KMS-11 (cell line): ENCODE results near the gene LHX3.

ENCODE experiments used
- H2AFZ ChIP-seq: fragments of 200-600 bp; sonication (generic); 2 replicates; pipeline ENCODE4 v1.6.1; 2016; ENCODE audit warnings: antibody characterized with exemption, mixed run types, low read depth
- H3K27ac ChIP-seq: fragments of 200-600 bp; sonication (generic); 2 replicates; pipeline ENCODE4 v1.6.1; 2016; ENCODE audit warnings: mild to moderate bottlenecking, mixed run types
- H3K27me3 ChIP-seq: fragments of 200-600 bp; sonication (generic); 2 replicates; pipeline ENCODE4 v1.6.1; 2017; ENCODE audit warnings: mild to moderate bottlenecking, low read depth, mixed run types, moderate library complexity; ENCODE audit not compliant: insufficient read depth
- H3K36me3 ChIP-seq: fragments of 200-600 bp; sonication (generic); 2 replicates; pipeline ENCODE4 v1.6.1; 2017; ENCODE audit warnings: mild to moderate bottlenecking, mixed run types; ENCODE audit not compliant: insufficient read depth
- H3K4me1 ChIP-seq: fragments of 200-600 bp; sonication (generic); 2 replicates; pipeline ENCODE4 v1.6.1; 2016; ENCODE audit warnings: mild to moderate bottlenecking, low read depth, mixed run types; ENCODE audit not compliant: poor library complexity, severe bottlenecking
- H3K4me2 ChIP-seq: fragments of 200-600 bp; sonication (generic); 2 replicates; pipeline ENCODE4 v1.7.0; 2016; ENCODE audit warnings: mild to moderate bottlenecking, mixed run types
- H3K4me3 ChIP-seq: fragments of 200-600 bp; sonication (generic); IDR thresholded peaks from 2 replicates; pipeline ENCODE4 v1.6.1; 2017; ENCODE audit warnings: low read depth, low read length, mixed read lengths; ENCODE audit not compliant: insufficient read depth
- H3K79me2 ChIP-seq: fragments of 200-600 bp; sonication (generic); 2 replicates; pipeline ENCODE4 v1.6.1; 2016; ENCODE audit warnings: low read depth, mixed run types; ENCODE audit not compliant: insufficient read depth
- H3K9ac ChIP-seq: fragments of 200-600 bp; sonication (generic); 2 replicates; pipeline ENCODE4 v1.6.1; 2016; ENCODE audit warnings: mild to moderate bottlenecking, mixed run types
- H4K20me1 ChIP-seq: fragments of 200-600 bp; sonication (generic); 2 replicates; pipeline ENCODE4 v1.6.1; 2016; ENCODE audit warnings: mild to moderate bottlenecking, mixed run types; ENCODE audit not compliant: insufficient read depth
- CTCF ChIP-seq: fragments of 200-600 bp; sonication (generic); conservative IDR thresholded peaks from 2 replicates; pipeline ENCODE4 v1.6.1; 2017; ENCODE audit warnings: low read depth, mild to moderate bottlenecking, antibody characterized with exemption, low read length, moderate library complexity, mixed read lengths

LHX3 gene

GRCh38 chr9:136185596-136186366 lies 19.1 kb downstream of the LHX3 start:
- Histone ChIP-seq H3K4me3 (no peak overlapping the region), H3K27me3 (peaks cover 89% of the 10 kb centered on the region), H2AFZ (no peak overlapping the region), H3K27ac (no peak overlapping the region), H3K4me1 (peaks cover 12% of the 10 kb centered on the region), H3K36me3 (no peaks in the 10 kb centered on the region), H3K9ac (no peak overlapping the region), H3K79me2 (no peaks in the 10 kb centered on the region), H3K4me2 (no peak overlapping the region), H4K20me1 (no peaks in the 10 kb centered on the region)
- no peak for TF ChIP-seq CTCF

DNA sequence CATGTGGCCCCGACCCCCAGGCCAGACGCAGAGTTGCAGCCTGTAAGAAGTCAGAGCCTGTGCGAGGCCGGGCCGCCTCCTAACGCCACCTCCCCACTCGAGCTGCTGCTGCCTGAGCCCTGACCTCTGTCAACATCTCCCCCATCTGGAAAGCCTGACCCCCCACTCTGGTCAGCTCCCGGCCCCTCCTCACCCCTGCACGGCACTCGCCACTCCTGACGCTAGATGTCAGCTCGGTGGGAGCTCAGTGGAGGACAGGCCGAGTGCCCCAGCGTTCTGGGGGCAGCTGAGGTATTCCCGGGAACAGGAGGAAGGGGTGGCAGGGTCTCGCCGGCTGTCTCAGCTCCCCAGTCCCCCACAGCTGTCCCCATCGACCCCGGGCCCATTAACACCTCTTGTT lies 19.9 kb downstream of the LHX3 start:
- no peak overlapping the region for H3K9ac ChIP-seq
- no peaks in the 10 kb centered on the region for H4K20me1 ChIP-seq
- H3K79me2 ChIP-seq: no peaks in the 10 kb centered on the region
- no peak overlapping the region for H2AFZ ChIP-seq
- no peak for TF ChIP-seq CTCF
- peaks cover 90% of the 10 kb centered on the region for H3K27me3 ChIP-seq
- H3K4me1 ChIP-seq: peaks cover 10% of the 10 kb centered on the region
- H3K36me3 ChIP-seq: no peaks in the 10 kb centered on the region
- H3K27ac ChIP-seq: no peak overlapping the region
- H3K4me3 ChIP-seq: no peak overlapping the region
- no peak overlapping the region for H3K4me2 ChIP-seq

- peaks cover 91% of the 10 kb centered on the region for H3K27me3 ChIP-seq
These were observed 22.0 kb downstream of the LHX3 start for GRCh38 chr9:136182850-136183422.

GRCh38 chr9:136182420-136182787 lies 22.5 kb downstream of the LHX3 start:
- H3K27me3 ChIP-seq: peaks cover 91% of the 10 kb centered on the region
- no peaks in the 10 kb centered on the region for H4K20me1 ChIP-seq
- H3K4me3 ChIP-seq: no peak overlapping the region
- no peaks in the 10 kb centered on the region for H3K79me2 ChIP-seq
- no peak for TF ChIP-seq CTCF
- no peaks in the 10 kb centered on the region for H3K4me1 ChIP-seq
- no peak overlapping the region for H2AFZ ChIP-seq
- H3K9ac ChIP-seq: no peak overlapping the region
- H3K36me3 ChIP-seq: no peaks in the 10 kb centered on the region
- no peak overlapping the region for H3K27ac ChIP-seq
- no peak overlapping the region for H3K4me2 ChIP-seq

More at GRCh38 chr9:136182850-136183422, 22.0 kb downstream of the LHX3 start:
- H2AFZ ChIP-seq: no peak overlapping the region
- no peak for TF ChIP-seq CTCF
- H4K20me1 ChIP-seq: no peaks in the 10 kb centered on the region
- H3K4me2 ChIP-seq: no peak overlapping the region
- H3K4me1 ChIP-seq: no peaks in the 10 kb centered on the region
- H3K36me3 ChIP-seq: no peaks in the 10 kb centered on the region
- no peak overlapping the region for H3K27ac ChIP-seq
- H3K4me3 ChIP-seq: no peak overlapping the region
- no peak overlapping the region for H3K9ac ChIP-seq
- H3K79me2 ChIP-seq: no peaks in the 10 kb centered on the region
